Activated naive CD4-positive, alpha-beta T cell treated with Interleukin-2 at 50 U/mL for 16 hours (primary cell): Measurements from ENCODE around the gene CSE1L.
"Not testable (repeated sequence)": the region's sequence is repeated elsewhere in the genome, so short reads cannot be mapped to it uniquely, and the experiment has no call there.

Source experiments
- DNase-seq: peaks from one replicate; pipeline ENCODE4 v3.0.0-alpha.2; 2020

The CSE1L gene, protein sequence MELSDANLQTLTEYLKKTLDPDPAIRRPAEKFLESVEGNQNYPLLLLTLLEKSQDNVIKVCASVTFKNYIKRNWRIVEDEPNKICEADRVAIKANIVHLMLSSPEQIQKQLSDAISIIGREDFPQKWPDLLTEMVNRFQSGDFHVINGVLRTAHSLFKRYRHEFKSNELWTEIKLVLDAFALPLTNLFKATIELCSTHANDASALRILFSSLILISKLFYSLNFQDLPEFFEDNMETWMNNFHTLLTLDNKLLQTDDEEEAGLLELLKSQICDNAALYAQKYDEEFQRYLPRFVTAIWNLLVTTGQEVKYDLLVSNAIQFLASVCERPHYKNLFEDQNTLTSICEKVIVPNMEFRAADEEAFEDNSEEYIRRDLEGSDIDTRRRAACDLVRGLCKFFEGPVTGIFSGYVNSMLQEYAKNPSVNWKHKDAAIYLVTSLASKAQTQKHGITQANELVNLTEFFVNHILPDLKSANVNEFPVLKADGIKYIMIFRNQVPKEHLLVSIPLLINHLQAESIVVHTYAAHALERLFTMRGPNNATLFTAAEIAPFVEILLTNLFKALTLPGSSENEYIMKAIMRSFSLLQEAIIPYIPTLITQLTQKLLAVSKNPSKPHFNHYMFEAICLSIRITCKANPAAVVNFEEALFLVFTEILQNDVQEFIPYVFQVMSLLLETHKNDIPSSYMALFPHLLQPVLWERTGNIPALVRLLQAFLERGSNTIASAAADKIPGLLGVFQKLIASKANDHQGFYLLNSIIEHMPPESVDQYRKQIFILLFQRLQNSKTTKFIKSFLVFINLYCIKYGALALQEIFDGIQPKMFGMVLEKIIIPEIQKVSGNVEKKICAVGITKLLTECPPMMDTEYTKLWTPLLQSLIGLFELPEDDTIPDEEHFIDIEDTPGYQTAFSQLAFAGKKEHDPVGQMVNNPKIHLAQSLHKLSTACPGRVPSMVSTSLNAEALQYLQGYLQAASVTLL

DNA sequence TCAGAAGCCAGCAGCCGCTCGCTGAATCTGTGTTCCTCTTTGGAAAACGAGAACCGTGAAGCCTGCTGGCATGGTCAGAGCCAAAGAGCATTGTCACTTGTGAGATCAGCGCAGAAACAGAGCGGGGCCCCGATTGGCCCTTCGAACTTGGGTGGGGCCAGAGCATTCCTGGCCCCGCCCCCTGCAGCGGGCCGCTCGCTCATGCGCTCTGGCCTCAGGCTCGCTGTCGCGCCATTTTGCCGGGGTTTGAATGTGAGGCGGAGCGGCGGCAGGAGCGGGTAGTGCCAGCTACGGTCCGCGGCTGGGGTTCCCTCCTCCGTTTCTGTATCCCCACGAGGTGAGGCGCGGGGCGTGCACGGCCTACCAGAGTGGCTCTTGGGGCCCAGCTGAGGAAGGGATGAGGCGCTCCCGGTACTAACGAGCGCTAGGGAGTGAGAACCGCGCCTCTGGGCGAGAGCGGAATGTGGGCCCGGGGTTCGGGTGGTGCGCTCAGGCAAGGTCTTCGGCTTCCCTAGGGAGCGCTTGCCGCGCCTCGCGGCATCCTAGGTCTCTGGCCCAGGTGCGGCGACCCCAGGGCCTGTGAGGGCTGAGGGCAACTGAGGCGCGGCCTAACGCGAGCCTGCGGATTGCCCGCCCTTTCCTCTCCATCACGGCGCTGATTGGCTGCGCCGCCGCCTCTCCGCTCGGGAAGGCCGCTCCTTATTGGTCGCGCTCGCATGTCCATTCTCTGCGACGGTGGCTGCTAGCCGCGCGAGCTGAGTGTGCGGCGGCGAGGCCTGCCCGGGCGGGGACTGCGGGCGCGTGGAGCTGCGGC lies at the start of gene CSE1L:
CSE1L (plus strand) TSS at position 226 of the 814 bp plus-strand sequence. CDS start 12,152 bp downstream, outside the sequence.
- peak; percentile 93 for DNase-seq

DNA sequence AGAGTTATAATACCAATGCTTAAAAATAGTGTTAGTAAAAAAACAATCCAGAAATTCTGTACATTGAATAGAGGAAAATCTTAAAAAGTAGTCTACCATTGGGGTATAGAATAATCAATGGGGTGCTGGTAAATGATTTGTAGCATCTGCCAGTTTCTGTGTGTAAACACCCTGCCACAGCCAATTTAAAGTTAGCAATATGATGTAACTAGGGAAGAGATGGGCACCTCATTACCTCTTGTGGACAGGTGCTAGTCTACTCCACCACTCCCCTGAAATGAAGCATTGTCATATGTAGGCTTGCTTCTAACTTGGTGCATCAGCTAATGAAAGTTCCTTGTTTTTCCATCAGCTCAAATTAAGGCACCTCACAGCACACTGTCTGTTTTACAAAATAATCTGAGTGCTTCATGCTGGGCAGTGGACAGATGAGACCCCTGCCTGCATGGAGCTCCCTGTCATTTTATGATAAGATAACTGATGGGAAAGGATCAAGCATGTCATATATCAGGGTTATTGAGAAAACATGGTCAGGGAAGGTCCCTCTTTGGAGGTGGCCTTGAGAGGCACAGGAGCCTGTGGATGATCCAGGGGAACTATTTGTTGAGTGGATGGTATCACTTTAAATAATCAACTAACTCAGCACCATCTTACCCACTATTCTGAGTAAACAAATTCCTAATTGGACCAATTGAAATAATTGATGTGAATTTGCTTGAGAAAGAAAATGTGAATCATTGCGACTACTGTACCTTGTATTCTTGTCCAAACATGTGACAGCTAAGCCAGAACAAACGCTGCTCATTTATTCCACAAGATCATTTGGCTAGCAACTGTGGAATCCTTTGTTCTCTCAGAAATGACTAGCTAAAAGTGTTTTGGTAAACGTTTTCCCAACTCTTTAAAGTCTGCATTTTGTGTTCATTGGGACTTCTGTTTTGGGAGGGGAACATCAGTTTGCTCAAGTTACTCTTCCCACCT lies 45.9 kb upstream of the CSE1L start:
- DNase-seq, result no peak

DNA sequence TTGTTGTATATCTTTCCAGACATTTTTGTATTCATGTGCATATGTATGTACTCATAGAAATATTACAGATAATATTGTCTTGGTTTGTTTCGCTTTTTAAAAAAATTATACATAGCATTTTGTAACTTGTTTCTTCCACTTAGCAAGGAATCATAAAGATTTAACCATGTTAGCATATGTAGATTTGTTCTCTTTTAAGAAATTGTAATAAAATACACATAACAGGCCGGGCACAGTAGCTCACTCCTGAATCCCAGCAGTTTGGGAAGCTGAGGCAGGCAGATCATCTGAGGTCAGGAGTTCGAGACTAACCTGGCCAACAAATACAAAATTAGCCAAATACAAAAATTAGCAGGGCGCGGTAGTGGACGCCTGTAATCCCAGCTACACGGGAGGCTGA lies 44.4 kb upstream of the CSE1L start:
- no peak for DNase-seq

DNA sequence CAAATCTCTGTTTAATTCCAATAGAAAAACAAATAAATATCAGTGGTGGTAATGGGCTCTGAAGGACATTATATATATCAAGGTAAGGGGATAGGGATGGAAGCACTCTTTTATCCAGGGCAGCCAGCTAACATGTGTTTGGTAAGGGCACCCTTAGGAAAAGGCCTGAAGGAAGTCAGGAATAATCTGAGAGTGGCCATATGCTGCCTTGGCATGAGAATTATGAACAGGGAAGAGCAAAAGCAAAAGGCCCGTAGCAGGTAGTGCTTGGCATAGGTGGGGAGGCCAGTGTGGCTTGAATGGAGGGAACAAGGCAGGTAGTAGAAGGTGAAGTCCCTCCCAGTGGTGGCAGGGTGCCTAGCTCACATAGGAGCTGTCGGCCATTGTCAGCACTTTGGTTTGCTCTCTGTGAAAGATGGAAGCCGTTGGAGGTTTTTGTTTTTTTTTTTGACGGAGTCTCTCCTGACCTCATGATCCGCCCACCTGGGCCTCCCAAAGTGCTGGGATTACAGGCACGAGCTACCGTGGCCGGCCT lies 39.6 kb upstream of the CSE1L start:
- no peak for DNase-seq

DNA sequence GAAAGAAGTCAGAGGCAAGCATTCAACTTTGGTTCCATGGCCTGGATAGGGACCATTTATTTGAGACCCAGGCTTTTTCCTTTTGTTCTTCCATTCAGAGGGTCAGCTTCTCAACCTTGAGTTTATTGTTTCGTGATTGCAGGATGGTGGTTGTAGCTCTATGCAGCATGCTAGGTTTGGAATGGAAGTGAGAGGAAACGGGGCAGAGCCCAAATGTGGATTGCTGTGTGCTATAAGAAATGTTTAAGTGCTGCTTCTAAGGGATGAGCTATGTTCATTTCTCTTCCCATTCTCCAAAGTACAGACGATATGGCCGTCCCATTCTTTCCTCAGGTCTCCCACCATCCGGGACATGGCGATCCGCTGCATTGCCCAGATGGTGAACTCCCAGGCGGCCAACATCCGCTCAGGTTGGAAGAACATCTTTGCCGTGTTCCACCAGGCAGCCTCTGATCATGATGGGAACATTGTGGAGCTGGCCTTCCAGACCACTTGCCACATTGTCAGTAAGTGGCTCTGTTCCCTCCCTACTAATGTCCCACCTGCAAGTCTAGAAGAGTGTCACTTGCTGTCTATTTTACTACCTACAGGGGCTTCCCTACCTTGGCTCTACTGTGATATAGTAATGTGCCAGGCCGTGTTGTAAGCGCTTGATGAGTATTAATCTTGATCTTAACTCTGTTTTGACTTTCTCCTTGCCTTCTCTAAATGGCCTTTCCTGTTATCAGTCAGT lies 36.0 kb upstream of the CSE1L start:
- DNase-seq, result no peak

DNA sequence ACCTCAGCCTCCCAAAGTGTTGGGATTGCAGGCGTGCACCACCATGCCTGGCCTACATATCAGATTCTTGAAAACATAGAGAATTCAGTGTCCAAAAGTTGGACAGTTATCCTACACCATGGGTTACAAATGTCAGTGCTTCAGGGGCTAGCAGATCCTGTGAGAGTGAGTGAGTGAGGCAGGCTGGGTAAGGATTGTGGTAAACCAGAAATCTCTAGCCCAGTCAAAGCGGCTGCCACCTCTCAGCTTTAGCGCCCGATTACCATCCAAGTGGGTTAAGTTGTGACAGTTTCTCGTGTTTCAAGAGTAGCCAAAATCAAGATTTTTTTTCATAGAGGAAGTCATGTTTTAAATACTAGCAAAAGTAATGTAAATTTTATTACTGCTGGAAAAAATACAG lies 21.9 kb upstream of the CSE1L start:
- DNase-seq, result no peak

DNA sequence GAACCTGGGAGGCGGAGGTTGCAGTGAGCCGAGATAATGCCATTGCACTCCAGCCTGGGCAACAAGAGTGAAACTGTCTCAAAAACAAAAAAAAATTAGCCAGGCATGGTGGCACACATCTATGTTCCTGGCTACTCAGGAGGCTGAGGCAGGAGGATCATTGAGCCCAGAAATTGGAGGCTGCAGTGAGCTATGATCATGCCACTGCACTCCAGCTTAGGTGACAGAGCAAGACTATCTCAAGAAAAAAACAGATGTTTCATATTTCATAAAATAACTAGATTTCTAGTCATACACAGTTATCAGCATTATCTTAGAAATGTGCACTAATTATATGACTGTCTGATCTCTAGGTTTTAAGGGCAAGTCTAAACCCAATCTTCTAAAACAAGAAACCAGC lies 17.9 kb upstream of the CSE1L start:
- not testable (repeated sequence) for DNase-seq

DNA sequence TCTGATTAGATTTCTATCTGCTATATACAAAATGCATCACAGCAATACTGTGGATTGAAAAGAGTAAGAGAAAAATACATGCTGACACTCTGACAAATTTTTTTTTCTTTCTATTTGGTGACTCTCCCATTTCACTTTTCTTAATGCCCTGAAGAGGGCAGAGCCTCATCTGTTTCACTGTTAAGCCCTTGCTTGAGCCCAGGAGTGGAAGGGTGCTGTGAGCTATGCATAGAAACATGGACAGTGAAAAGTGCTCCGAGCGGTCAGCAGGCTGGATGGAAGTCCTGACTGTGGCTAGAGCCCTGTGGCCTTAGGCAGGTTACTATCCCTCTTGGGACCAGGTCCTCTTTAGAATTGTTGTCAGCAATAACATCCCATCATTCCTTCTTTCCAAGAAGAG lies 17.4 kb upstream of the CSE1L start:
- no peak for DNase-seq

DNA sequence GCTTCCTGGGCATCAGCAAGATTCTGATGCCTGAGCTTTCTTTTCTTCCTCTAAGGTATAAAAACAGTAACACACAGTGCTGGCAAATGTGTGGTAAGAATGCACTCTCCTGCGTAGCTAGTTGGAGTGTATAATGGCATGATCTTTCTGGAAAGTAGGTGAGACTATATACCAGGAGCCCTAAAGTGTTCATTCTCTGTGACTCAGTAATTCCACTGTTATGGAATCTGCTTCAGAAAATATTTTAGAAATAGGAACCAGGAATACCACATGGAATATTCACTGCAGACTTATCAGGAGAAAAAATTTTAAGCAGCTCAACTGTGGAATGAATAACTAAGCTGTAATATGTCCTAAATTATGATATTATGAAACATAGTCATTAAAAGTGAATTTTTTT lies 16.9 kb upstream of the CSE1L start:
- DNase-seq, result no peak

DNA sequence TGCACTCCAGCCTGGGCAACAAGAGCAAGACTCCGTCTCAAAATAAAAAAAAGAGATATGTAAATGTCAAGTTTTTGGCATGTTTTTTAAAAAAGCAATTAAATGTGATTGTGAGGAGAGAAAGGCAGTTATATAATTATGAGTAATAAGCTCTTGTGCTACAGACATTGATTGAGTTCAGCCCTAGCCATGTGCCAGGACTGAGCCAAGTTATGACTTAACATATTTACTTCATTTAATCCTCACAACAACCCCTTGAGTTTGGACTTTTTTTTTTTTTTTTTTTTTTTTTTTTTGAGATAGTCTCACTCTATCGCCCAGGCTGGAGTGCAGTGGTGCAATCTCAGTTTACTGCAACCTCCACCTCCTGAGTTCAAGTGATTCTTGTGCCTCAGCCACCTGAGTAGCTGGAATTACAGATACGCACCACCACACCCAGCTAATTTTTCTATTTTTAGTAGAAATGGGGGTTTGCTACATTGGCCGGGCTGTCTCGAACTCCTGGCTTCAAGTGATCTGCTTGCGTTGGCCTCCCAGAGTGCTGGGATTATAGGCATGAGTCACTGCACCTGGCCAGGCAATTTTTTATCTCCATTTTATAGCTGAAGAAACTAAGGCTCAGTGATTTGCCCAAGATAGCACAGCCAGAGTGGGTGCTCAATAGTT lies 15.0 kb upstream of the CSE1L start:
- no peak for DNase-seq

DNA sequence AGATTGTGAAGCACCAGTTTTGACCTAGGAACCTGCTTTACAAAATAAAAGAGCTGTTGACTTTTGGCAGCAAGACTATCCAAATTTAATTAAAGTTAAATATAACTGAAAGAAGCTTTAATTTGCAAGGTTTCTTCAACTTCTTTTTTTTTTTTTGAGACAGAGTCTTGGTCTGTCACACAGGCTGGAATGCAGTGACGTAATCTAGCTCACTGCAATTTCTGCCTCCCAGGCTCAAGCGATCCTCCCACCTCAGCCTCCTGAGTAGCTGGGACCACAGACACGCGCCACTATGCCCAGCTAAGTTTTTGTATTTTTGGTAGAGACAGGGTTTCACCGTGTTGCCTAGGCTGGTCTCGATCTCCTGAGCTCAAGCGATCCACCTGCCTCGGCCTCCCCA lies 13.7 kb upstream of the CSE1L start:
- no peak for DNase-seq

DNA sequence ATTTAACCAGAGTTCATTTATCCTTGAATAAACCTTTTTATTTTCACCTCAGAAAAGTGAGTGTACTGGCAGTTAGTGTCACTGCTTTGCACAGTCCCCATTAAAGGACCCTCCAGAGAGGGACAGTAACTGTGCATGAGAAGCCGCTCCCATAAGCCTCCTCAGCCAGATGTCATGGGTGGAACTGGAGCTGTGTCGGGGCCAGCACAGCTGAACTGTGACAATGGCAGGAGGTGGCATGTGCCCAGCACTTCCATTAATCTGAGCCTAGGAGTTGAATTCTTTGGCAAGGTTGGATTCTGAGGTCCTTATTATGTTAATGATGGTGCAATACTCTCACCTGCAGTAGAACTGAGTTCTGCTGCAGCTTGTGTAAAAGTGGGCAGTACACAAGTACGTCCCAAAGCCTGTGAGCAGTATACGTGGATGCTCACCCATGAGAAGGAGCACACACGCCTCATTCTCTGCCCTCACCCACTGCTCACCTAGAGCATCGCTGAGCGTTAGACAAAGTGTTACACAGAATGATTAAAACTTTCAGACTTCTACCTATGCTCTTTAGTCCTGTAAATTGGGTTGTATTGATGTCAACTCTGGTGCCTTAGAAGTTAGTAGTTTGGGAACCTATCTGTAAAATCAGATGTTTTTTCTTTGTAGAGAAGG lies 11.9 kb upstream of the CSE1L start:
- DNase-seq, result no peak

DNA sequence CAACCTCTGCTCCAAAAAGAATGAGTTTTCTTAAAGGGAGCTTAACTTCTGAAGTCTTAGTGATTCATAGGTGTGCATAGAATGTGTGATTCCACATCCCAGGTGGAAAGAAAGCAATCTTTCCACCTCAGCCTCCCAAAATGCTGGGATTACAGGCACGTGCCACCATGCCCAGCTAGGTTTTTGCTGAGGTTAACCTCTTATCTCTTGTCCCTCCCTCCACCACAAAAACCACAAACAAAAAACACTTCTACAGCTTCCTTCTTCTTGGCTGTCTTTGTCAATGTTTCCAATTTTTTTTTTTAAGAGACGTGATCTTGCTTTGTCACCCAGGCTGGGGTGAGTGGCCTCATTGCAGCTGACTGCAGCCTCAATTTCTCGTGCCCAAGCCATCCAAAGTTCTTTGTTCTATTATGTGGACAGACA lies 8.1 kb upstream of the CSE1L start:
- peak; percentile 17 for DNase-seq

DNA sequence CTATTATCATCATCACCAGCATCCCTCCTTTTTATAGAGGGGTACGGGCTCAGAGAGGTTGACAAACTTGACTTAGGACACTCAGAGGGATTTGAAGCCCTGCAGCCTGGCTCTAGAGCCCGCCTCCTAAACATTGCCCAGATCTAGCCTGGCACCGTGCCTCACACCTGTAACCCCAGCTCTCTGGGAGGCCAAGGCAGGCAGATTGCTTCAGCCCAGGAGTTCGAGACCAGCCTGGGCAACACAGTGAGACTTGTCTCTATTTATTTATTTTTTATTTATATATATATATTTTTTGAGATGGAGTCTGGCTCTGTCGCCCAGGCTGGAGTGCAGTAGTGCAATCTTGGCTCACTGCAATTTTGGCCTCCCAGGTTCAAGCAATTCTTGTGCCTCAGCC lies 6.3 kb upstream of the CSE1L start:
- DNase-seq, result no peak

DNA sequence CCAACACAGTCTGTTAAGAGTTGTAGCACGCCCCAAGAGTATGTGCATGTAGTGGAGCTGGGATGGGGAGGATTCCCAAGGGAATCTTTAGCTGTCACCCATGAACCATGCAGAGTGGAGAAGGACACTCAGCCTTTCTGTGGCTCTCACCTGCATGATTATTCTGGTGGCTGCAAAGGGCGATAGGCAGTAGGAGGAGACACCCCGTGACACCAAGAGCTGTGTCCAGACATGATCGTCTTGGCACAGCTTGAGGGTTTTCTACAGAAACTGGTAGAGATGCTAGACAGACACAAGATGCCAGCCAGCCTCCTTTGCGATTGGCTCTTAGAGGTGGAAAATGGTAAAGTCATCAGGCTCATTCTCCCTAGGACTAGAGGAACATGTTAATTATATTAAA lies 3.1 kb upstream of the CSE1L start:
- no peak for DNase-seq

DNA sequence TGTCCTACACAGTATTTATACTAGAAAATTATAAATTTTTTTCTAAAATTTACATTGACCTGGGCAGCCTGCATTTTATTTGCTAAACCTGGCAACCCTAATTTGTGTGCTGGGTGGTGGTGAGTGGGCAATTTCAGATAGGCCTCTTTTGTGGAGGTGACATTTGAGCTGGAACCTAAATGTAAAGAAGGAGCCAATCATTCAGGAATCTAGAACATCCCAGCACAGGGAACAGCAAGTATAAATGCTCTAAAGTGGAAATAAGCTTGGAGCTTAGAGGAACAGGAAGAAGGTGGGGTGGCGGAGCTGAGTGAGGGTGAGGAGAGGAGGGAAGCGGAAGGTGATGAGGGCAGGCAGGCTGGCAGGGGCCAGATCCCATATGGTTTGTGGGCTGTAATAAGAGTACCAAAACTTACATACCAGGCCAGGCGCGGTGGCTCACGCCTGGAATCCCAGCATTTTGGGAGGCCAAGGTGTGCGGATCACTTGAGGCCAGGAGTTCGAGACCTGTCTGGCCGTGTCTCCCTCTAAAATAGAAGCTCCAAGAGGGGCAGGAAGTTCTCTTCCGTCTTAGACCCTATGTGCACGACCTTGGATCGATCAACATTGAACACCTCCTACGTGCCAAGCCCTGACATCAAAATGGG lies 549 bp upstream of the CSE1L start:
- no peak for DNase-seq

DNA sequence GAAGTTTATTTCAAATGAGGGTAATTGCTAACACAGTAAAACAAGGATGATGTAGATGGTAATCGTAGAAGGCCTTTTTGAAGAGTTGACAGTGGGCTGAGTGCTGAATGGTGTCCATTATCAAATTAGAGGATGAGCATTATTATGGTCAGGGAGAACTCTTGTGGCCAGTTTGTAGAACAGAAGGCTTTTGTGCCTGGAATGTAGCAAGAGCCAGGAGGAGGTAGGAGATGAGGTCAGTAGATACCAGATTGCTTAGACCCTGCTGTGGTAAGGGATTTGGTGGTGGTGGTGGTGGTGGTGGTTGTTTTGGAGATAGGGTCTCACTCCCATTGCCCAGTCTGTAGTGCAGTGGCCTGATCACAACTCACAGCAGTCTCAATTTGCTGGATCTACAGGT lies 6.2 kb downstream of the CSE1L start:
- no peak for DNase-seq

DNA sequence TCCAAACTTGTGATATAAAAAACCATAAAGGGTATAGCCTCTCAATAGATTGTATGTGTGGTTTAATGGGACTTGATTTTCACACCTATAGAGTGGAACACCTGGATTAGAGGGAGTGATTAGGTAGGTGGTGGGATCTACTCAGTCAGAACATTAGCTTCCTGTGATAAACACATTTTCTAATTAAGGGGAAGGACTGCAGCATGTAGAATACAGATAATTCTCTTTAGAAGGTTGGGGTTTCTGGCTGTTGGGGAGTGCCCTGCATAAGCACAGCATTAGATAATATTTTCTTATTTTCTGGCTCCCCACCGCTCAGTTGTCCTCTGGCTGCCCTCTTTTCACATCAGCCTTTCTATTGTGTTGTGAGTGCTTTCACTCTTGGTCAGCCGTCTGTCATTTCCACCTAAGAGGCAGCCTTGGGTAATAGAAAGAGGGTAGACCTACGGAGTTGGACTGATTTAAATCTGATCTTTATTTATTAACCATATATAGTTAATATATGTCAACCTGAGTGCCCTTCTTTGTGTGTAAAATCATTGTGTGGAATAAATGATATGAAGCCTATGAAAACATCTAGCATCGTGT lies 8.0 kb downstream of the CSE1L start:
- no peak for DNase-seq

DNA sequence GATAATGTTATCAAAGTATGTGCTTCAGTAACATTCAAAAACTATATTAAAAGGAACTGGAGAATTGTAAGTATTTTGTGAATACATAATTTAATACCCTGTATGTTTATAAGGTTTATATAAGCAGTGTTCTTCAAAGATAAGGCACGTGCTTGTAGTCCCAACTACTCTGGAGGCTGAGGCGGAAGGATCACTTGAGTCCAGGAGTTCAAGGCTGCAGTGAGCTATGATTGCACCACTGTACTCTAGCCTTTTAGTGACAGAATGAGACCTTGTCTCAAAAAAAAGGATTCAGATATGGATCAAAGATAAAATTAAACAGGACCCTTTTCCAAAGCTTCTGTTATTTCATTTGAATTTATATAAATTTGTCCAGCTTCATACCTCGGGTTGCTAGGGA lies 17.2 kb downstream of the CSE1L start:
- DNase-seq, result no peak
